ENCODE results near the gene USP30. TPM values are rescaled to one million over a fixed set of nuclear protein-coding genes. Genes with fewer than 3 reads are reported as not detected.

The USP30 gene
- total and polyA plus RNA-seq, 3 experiments from 2014 or later: 7.3 to 12.6 (median 8.4) TPM

DNA sequence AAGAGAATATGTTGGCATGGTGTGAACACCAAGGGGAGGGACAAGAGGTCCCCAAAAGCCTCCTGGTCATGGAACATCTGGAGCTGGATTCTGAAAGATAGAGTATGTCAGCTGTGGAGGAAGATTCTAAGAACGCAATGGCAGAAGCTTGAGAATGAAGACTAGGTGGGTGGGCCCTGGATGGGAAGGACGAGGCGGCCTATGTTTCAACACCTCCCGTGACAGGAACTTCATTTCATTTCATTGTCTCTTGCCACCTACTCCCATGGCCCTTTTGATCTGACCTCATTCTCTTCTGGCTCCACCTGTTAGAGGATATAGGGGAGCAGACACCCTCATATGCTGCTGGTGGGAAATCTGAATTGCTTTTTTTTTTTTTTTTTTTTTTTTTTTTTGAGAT, 48.4 kb downstream of the USP30 start:
- CTCF ChIA-PET: interaction anchor here (4.7 kb wide), 1 partner anchor 11 kb away, joined by 27 read pairs; no protein-coding TSS in a partner anchor
- H3K4me3 ChIP-seq (ENCODE audit: low read length): no peak overlapping the region
- H3K4me1 ChIP-seq (ENCODE audit: insufficient read depth, low read length): peaks cover 17% of the 10 kb centered on the region
- peaks cover 7 to 44% (median 15%) of the 10 kb centered on the region in 3 donors for H3K36me3 Mint-ChIP-seq
- H3K27me3 Mint-ChIP-seq: peaks cover 0 to 2% of the 10 kb centered on the region in 2 donors
- H3K4me3 Mint-ChIP-seq: peak overlapping the region in 4 of 7 donors; percentile 1 to 93 (median 76)
- H3K4me1 Mint-ChIP-seq: peaks cover 30 to 39% (median 31%) of the 10 kb centered on the region in 3 donors
- H3K9me3 ChIP-seq (ENCODE audit: low read length): no peaks in the 10 kb centered on the region
- no peak overlapping the region for H3K27ac ChIP-seq (ENCODE audit: low read depth, low read length)
- no peaks in the 10 kb centered on the region for H3K27me3 ChIP-seq (ENCODE audit: insufficient read depth, low read length, poor library complexity, severe bottlenecking)
- H3K9me3 Mint-ChIP-seq: no peaks in the 10 kb centered on the region
- H3K27ac Mint-ChIP-seq: peak overlapping the region in 5 of 8 donors; percentile 35 to 98 (median 79)
- POLR2A ChIA-PET: no interaction called here
- peaks cover 26% of the 10 kb centered on the region for H3K36me3 ChIP-seq (ENCODE audit: insufficient read depth, low read length)
- no peak for DNase-seq

DNA sequence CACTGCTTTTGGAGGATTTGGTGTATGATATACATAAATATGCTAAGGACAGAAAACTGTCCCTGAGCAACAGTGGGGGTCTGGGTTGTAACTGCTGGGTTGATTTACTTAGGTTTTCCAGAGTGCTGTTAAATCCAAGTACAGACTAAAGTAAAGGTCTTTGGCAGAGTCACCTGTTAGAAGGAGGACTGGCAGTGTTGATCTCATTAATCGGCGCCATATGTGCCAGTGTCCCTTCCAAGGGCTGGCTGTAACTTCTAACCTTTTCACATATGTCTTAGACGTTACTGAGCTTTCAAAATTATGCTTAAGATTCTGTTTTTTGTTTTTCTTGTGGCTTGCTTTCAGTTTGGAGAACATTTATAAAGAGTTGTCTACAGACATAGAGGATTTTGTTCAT, 50.1 kb downstream of the USP30 start:
- POLR2A ChIA-PET: no interaction called here
- Histone ChIP-seq H3K9me3 (ENCODE audit: low read length) (no peaks in the 10 kb centered on the region), H3K27ac (ENCODE audit: low read depth, low read length) (no peak overlapping the region), H3K4me3 (ENCODE audit: low read length) (no peak overlapping the region), H3K4me1 (ENCODE audit: insufficient read depth, low read length) (peaks cover 17% of the 10 kb centered on the region), H3K27me3 (ENCODE audit: insufficient read depth, low read length, poor library complexity, severe bottlenecking) (no peaks in the 10 kb centered on the region), H3K36me3 (ENCODE audit: insufficient read depth, low read length) (peaks cover 26% of the 10 kb centered on the region)
- Mint-ChIP-seq H3K27me3 (peaks cover 0 to 2% of the 10 kb centered on the region in 2 donors), H3K9me3 (no peaks in the 10 kb centered on the region), H3K4me1 (peaks cover 30 to 39% (median 31%) of the 10 kb centered on the region in 3 donors), H3K4me3 (no peak overlapping the region), H3K36me3 (peaks cover 9 to 55% (median 21%) of the 10 kb centered on the region in 3 donors), H3K27ac (no peak overlapping the region)
- no peak for DNase-seq
- CTCF ChIA-PET: interaction anchor here (0.7 to 4.7 kb wide), 3 partner anchors 8 to 467 kb away, joined by 3 to 27 read pairs (median 3); no protein-coding TSS in a partner anchor

DNA sequence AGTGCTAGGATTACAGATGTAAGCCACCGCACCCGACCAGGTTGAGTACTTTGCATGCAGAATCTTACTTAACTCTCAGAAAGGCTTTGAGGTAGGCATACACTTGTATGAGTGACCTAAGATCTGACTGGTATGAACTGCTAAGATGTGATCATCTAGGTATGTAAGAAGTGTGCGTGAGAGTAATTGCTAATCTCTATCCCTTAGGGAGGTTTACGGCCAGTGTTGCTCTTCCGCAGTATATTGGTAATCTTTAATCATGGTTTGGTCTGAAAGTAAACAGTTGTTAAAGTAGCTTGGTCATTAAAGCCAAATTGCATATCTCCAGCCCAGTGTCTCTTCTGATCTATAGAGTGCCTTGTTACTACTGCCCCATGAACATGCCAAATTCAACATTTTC, 52.8 kb downstream of the USP30 start:
- no peak for DNase-seq
- H3K4me1 Mint-ChIP-seq: peaks cover 7 to 15% (median 11%) of the 10 kb centered on the region in 3 donors
- Histone ChIP-seq H3K27me3 (ENCODE audit: insufficient read depth, low read length, poor library complexity, severe bottlenecking) (no peaks in the 10 kb centered on the region), H3K36me3 (ENCODE audit: insufficient read depth, low read length) (peaks cover 26% of the 10 kb centered on the region), H3K4me1 (ENCODE audit: insufficient read depth, low read length) (no peaks in the 10 kb centered on the region), H3K4me3 (ENCODE audit: low read length) (no peak overlapping the region), H3K9me3 (ENCODE audit: low read length) (no peaks in the 10 kb centered on the region), H3K27ac (ENCODE audit: low read depth, low read length) (no peak overlapping the region)
- peaks cover 0 to 2% of the 10 kb centered on the region in 2 donors for H3K27me3 Mint-ChIP-seq
- no peak overlapping the region for H3K4me3 Mint-ChIP-seq
- no peaks in the 10 kb centered on the region for H3K9me3 Mint-ChIP-seq
- H3K36me3 Mint-ChIP-seq: peaks cover 9 to 73% (median 26%) of the 10 kb centered on the region in 3 donors
- CTCF ChIA-PET: no interaction called here
- POLR2A ChIA-PET: no interaction called here
- H3K27ac Mint-ChIP-seq: peak overlapping the region in 1 of 8 donors; percentile 44

DNA sequence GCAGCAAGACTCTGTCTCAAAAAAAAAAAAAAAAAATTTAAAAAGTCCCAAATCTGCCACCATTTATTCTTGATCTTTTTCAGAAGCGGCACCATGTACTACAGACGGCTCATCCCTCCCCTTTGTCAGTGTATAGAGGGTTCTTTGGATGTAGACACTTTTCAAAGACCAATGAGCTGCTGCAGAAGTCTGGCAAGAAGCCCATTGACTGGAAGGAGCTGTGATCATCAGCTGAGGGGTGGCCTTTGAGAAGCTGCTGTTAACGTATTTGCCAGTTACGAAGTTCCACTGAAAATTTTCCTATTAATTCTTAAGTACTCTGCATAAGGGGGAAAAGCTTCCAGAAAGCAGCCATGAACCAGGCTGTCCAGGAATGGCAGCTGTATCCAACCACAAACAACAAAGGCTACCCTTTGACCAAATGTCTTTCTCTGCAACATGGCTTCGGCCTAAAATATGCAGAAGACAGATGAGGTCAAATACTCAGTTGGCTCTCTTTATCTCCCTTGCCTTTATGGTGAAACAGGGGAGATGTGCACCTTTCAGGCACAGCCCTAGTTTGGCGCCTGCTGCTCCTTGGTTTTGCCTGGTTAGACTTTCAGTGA, 57.5 kb downstream of the USP30 start:
- Mint-ChIP-seq H3K27me3 (no peaks in the 10 kb centered on the region), H3K9me3 (no peaks in the 10 kb centered on the region), H3K36me3 (peaks cover 9 to 42% (median 18%) of the 10 kb centered on the region in 3 donors), H3K4me1 (peaks cover 0 to 25% (median 11%) of the 10 kb centered on the region in 3 donors), H3K4me3 (peak overlapping the region in 2 of 7 donors; percentile 68 to 84), H3K27ac (peak overlapping the region in 7 of 8 donors; percentile 62 to 90 (median 66))
- ChIA-PET CTCF (no interaction called here), POLR2A (interaction anchor here (0.7 kb wide), 1 partner anchor 115 kb away, joined by 8 read pairs; no protein-coding TSS in a partner anchor)
- H3K4me3 ChIP-seq (ENCODE audit: low read length): no peak overlapping the region
- DNase-seq: no peak
- H3K27ac ChIP-seq (ENCODE audit: low read depth, low read length): no peak overlapping the region
- H3K4me1 ChIP-seq (ENCODE audit: insufficient read depth, low read length): no peaks in the 10 kb centered on the region
- peaks cover 9% of the 10 kb centered on the region for H3K36me3 ChIP-seq (ENCODE audit: insufficient read depth, low read length)
- no peaks in the 10 kb centered on the region for H3K9me3 ChIP-seq (ENCODE audit: low read length)
- no peaks in the 10 kb centered on the region for H3K27me3 ChIP-seq (ENCODE audit: insufficient read depth, low read length, poor library complexity, severe bottlenecking)

DNA sequence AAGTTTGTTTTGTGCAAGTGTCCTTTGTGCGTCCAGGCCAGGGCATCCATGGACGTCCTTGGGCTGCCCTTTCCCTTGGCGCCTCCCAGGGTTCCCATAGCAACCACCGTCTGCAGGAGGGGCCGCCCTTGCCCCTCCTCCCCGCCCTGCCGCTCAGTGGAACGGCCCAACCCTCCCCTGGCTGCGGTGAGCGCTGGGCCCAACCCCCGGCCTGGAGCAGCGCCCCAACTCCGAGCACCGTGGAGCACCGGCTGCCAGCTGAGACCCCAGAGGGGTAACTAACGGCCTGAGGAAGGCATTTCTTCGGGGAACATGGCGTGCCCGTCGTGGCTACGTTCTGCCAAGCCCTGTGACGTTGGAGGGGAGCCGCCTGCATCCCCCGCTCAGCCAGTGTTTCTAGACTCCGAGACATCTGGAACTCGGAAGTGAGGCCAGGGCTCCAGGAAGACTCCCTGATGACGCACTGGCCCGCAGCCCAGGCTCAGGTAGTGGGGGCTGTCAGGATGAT, 58.7 kb downstream of the USP30 start:
- Mint-ChIP-seq H3K4me1 (peaks cover 0 to 35% (median 14%) of the 10 kb centered on the region in 3 donors), H3K9me3 (no peaks in the 10 kb centered on the region), H3K27me3 (no peaks in the 10 kb centered on the region), H3K27ac (peak overlapping the region; percentile 49 to 96 (median 84)), H3K4me3 (peak overlapping the region; percentile 51 to 86 (median 79)), H3K36me3 (peaks cover 0 to 31% (median 12%) of the 10 kb centered on the region in 3 donors)
- POLR2A ChIA-PET: no interaction called here
- Histone ChIP-seq H3K4me1 (ENCODE audit: insufficient read depth, low read length) (no peaks in the 10 kb centered on the region), H3K27me3 (ENCODE audit: insufficient read depth, low read length, poor library complexity, severe bottlenecking) (no peaks in the 10 kb centered on the region), H3K36me3 (ENCODE audit: insufficient read depth, low read length) (no peaks in the 10 kb centered on the region), H3K4me3 (ENCODE audit: low read length) (peak overlapping the region; percentile 32), H3K9me3 (ENCODE audit: low read length) (no peaks in the 10 kb centered on the region), H3K27ac (ENCODE audit: low read depth, low read length) (peak overlapping the region; percentile 45)
- CTCF ChIA-PET: interaction anchor here (0.7 to 3.1 kb wide), 10 partner anchors 10 to 599 kb away, joined by 3 to 27 read pairs (median 6); partner anchors contain the start of gene ALKBH2
- DNase-seq: peak; percentile 16 to 68 (median 40)

DNA sequence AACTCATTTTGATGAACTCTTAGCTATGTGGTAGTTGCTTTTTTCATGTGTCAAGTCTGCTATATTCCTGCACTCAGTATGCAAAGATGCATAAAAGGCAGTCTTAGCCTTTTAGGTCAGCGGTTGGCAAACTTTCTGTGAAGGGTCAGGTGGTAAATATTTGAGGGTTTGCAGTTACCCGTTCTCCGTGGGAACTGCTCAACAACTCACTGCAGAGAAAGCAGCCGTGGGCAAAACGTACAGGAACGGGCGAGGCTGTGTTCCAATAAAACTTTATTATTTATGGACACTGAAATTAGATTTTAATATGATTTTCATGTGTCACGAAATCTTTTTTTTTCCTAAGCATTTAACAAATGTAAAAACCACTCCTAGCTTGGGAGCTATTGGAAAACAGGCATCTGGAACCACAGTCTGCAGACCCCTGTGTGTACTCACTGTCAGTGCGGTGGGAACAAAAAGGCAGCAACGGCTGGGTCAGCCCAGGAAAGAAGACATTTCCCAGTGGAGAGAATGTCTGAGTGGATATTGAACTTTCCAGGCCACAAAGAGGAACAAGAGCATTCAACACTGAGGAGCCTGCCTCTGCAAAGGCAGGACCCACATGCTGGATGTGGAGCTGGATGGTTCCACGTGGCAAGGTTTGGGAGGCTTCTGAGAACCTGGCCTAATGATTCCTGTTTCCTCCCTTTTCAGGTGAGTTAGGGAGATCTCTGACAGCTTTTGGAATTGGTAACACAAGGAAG, 60.5 kb downstream of the USP30 start:
- H3K4me3 ChIP-seq (ENCODE audit: low read length): no peak overlapping the region
- Mint-ChIP-seq H3K4me1 (peaks cover 0 to 40% (median 14%) of the 10 kb centered on the region in 3 donors), H3K36me3 (peaks cover 0 to 22% (median 7%) of the 10 kb centered on the region in 3 donors), H3K27ac (no peak overlapping the region), H3K4me3 (no peak overlapping the region), H3K9me3 (no peaks in the 10 kb centered on the region), H3K27me3 (no peaks in the 10 kb centered on the region)
- DNase-seq: no peak
- no peaks in the 10 kb centered on the region for H3K36me3 ChIP-seq (ENCODE audit: insufficient read depth, low read length)
- no peaks in the 10 kb centered on the region for H3K4me1 ChIP-seq (ENCODE audit: insufficient read depth, low read length)
- no peak overlapping the region for H3K27ac ChIP-seq (ENCODE audit: low read depth, low read length)
- POLR2A ChIA-PET: interaction anchor here (1.2 kb wide), 1 partner anchor 20 kb away, joined by 3 read pairs; the partner anchor contains the start of gene ALKBH2
- H3K9me3 ChIP-seq (ENCODE audit: low read length): no peaks in the 10 kb centered on the region
- no peaks in the 10 kb centered on the region for H3K27me3 ChIP-seq (ENCODE audit: insufficient read depth, low read length, poor library complexity, severe bottlenecking)
- CTCF ChIA-PET: interaction anchor here (0.8 to 3.1 kb wide), 13 partner anchors 8 to 601 kb away, joined by 3 to 27 read pairs (median 5); partner anchors contain the start of gene ALKBH2

DNA sequence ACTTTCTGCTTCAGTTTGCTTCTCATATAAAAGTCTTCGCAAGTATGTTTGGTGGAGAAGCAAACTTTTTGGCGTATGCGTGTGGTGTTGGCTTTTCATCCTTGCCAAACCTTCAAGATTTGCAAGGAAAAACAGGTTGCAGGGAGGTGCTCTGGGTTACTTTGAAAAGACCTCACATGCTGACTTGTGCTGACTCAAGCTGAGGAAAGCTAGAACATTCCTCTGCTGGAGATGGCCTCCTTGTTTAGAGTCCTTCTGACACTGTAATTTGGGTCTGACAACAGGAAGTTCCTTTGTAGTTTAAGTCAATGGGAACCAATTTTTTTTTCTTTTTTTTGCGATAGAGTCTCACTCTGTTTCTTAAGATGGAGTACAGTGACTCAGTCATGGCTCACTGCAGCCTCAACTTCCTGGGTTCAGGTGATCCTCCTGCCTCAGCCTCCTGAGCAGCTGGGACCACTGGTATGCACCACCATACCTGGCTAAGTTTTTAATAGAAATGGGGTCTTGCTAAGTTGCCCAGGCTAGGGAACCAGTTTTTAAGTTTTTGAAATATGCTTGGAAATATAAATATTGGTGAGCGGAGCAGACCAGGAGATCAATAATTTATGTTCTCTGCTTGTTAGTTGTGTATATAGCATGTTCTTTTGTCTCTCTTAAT, 61.4 kb downstream of the USP30 start:
- CTCF ChIA-PET: interaction anchor here (3.1 kb wide), 1 partner anchor 13 kb away, joined by 27 read pairs; no protein-coding TSS in a partner anchor
- POLR2A ChIA-PET: no interaction called here
- peaks cover 0 to 15% (median 4%) of the 10 kb centered on the region in 3 donors for H3K36me3 Mint-ChIP-seq

More for the DNA sequence above, 61.4 kb downstream of the USP30 start:
- Mint-ChIP-seq H3K27me3 (no peaks in the 10 kb centered on the region), H3K27ac (peak overlapping the region in 1 of 8 donors; percentile 23), H3K9me3 (no peaks in the 10 kb centered on the region), H3K4me3 (no peak overlapping the region), H3K4me1 (peaks cover 0 to 40% (median 14%) of the 10 kb centered on the region in 3 donors)
- H3K27ac ChIP-seq (ENCODE audit: low read depth, low read length): no peak overlapping the region
- no peaks in the 10 kb centered on the region for H3K4me1 ChIP-seq (ENCODE audit: insufficient read depth, low read length)
- no peaks in the 10 kb centered on the region for H3K36me3 ChIP-seq (ENCODE audit: insufficient read depth, low read length)
- H3K27me3 ChIP-seq (ENCODE audit: insufficient read depth, low read length, poor library complexity, severe bottlenecking): no peaks in the 10 kb centered on the region
- no peak for DNase-seq
- no peaks in the 10 kb centered on the region for H3K9me3 ChIP-seq (ENCODE audit: low read length)
- no peak overlapping the region for H3K4me3 ChIP-seq (ENCODE audit: low read length)
